Activated naive CD4-positive, alpha-beta T cell (primary cell): ENCODE measurements around the gene HSD11B2.

ENCODE experiments used
- DNase-seq, 4 experiments: peaks; one replicate each; lab custom pipeline; 2025; lab: John Stamatoyannopoulos, UW

HSD11B2 gene

DNA sequence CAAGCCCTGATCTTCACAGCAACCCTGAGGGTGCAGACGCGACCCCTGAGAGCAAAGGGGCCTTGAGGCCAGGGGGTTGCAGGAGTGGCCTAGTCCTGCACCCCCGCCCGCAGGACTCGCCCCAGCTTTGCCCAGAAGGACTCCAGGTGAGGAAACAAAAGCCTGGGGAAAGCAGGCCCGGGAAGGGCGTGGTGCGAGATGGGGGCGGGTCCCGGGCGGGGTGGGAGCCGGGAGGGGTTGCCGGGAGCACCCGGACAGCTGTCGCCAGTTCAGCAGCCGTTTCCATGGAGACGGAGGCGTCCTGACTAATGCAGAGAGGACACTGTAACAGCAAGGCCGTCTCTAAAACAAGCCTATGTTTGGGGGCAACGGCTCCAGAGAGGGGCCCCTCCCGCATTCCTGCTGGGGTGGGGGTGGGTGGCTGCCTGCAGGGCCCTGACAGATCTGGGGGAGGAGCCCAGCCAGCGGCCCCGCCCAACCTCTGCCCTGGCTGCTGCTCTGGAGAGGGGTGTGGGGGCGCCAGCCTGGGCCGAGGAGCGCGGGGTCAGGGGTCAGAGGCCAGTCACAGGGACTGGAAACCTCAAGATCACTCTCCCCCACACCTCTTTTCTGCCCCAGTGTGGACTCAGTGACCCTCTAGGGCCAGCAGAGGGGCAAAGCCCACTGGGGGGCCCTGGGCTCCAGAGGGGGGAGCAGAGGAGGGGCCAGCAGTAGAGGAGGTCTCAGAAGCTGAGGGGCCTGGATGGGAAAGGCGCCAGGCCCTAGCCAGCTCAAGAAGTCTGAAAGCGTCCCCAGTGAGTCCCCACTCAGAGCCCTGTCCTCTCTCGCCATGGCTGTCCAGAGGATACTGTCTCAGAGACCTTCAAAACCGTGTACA lies 34.5 kb upstream of the HSD11B2 start:
- no peak for DNase-seq

DNA sequence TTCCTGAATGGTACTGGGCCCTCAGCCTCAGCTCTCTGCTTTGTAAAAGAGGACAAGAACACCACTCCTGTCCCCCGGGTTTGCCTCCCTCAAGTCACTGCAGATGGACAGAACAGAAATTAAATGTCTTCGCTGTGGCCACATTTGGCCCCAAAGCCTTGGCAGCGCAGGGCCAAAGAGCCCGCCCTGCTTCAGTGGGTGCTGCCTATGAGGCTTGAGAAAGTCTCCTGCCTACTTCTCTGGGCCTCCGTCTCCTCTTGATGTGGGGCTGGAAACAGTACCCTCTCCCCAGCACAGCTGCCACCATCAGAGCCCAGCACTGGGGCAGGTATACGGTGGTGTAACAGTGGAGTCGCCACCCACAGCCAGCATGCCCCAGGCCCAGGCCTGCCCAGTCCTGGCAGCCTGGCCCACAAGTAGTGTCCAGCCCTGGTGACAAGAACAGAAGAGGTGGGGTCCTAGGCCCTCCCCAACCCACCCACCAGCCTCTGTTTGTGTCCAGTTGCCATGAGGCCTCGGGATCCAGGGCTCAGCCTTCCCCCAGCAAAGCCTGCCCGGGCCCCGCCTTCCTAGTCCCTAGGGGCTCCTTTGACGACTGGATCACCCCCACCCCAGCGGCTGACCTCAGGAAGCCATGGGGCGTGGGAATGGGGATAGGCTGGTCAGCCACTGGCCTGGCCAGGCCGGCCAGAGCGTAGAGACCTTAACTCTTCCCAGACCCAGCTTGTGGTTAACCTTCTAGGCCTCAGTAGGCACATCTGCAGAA lies 33.7 kb upstream of the HSD11B2 start:
- no peak for DNase-seq

DNA sequence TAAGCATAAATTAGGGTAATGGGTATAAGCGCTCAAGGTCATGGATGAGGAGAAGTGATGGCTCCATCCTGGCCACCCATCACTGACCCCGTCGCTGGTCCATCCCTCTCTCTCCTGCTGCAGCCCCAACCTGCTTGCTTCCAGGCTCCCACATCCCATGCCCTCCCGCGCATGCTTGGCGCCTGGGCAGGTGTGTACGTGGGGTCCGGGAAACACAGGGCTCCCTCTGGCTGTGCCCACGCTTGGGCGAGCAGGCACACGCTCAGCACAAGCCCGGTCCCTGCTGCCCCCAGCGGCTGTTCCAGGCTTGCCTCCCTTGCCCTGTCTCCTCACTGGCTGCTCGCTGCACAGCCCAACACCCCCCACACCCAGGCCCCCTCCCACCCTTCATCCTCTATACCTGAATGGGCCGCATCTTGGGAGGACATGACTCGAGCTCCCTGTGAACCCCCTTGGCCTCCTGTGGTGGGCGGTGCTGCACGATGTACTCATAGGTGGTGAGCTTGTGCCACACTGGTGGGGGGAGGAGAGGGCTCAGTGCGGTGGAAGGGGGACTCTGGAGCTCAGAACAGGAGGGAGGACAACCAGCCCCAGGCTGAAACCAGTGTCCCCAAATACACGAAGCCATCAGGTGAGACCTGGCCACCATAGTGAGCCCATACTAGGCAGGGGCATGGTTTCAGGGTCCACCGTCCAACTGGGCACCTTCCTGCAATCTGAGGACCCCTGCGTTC lies 32.9 kb upstream of the HSD11B2 start:
- DNase-seq = no peak

DNA sequence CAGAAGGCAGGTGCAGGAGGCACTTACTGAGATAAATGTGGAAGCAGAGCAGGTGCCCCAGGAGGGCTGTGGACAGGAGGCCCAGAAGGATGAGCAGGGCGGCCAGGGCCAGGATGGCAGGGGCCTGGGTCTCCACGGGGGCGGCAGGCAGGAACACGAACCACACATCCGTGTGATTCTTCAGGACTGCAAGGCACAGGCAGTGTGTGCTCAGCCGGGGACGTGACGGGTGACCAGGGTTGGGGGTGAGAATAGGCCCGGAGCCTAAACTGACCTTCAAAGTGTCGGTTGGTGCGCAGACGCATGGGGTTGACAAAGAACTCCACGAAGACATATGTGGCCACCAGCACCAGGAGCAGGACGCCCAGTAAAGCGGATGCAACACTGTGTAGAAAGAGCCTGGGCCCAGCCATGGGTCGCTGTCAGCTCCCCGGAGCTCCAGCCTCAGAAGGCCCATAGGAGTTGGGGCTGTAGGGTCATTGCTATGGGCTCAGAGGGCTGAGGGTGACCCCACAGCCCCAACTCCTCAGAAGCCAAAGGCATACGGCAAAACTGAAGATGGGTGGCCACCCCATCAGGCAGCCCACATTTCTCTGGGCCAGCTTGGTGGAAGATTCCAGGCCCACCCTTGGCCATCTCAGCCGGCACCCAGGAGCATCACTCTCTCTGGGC lies 32.2 kb upstream of the HSD11B2 start:
- no peak for DNase-seq

DNA sequence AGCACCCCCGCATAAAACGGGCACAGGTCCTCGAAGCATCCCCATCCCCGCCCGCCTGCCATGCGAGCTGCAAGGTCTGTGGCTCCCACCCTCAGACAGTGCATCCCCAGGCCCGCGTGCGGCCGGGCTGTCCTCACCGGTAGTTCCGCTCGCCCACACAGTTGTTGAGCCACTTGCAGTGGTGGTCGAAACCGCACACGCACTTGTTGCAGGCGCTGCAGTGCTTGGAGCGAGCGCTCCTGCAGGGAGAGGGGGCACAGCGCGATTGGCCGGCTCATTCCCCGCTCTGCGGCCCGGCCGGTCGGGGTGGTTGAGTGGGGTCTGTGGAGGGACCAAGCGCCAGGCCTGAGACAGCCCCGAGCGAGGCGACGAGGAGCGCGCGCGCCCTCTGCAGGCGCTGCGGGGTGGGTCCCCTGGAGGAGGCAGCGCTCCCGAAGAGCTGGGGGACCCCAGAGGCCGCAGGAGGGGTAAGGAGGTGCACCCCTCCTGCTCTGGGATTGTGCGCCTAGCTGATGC lies 31.6 kb upstream of the HSD11B2 start:
- DNase-seq = peak in 2 of 4 experiments; percentile 16 to 24

DNA sequence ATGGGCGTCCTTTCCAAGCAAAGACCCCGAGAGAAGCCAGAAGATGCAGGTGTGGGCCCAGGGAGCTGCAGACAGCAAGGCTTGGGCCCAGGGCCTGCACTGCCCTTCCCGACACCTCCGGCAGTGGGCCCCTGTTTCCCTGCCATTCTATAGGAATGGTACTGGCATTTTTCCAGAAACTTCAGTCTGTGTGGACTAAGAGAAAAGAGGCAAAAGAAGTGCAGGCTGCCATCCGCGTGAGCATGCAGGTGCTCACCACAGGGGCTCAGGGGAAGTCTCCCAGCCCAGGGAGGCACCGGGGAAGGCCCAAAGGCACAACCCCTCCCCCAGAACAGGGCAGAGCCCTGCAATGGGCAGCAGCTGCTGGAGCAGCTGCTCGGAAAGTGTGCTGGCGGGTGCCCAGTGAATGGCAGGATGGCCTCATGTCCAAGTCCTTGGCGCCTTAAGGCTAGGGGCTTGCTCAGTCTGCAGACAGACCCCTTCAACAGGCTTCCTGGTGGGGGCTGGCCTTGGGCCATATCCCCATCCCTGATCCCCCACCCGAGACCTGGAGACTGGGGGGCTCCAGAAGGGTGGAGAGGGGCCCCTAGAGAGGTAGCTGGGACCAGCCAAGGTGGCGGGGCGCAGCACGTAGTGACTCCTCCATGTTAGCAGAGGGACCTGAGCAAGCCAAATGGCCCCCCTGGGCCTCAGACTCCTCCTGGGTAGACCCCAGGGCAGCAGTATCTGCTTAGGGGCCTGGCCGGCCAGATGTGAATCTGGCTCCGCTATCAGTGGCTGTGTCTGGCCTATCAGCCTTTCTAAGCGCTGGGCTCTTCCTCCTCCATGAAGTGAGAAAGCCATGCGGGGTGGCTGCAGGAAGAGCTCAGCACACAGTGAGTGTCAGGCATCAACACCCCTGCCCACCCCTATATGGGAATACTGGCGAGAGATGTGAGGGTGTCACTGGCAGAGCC lies 30.9 kb upstream of the HSD11B2 start:
- no peak for DNase-seq

DNA sequence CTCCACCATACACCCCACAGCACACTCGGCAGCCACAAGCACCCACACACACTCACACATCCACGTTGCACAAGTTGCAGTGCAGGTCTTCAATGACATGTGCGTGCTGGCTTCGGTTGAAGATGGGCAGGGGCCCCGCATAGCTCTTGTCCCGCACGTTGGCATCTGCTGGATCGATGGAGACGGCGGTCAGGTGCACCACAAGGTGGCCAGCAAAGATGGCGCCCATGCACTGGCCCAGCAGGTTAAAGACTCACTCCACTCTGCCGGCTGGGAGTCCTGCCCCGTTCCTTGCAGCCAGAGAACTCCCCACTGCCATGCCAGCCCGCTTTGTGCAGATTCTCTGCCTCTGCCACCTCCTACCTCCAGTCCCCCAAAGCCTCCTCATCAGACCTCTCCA lies 30.0 kb upstream of the HSD11B2 start:
- DNase-seq = no peak

DNA sequence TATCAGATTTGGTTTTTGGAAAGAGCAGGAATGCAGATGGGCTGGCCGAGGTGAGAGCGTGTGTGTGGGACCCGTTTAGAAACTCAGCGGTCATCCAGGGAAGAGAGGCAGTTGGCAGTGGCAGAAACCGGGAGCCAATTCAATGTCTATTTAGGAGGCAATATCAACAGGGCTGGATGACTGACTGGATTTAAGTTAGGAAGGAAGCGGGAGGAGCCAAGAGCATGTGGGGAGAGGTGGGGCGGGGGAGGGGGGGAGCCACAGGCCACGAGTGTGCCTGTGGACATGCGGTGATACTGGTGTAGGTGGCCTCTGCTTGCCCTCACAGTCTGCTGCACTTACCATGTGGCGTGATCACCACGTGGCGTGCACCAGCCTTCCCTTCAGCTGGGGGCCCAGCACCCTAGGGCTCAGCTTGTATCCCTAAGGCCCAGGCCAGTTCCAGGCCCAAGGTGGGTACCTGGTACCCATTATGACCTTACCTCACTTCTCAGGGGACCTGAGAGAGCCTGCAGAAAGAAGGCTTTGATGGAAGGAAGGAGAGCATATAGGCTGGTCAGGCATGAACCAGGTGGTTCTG lies 26.9 kb upstream of the HSD11B2 start:
- no peak for DNase-seq

DNA sequence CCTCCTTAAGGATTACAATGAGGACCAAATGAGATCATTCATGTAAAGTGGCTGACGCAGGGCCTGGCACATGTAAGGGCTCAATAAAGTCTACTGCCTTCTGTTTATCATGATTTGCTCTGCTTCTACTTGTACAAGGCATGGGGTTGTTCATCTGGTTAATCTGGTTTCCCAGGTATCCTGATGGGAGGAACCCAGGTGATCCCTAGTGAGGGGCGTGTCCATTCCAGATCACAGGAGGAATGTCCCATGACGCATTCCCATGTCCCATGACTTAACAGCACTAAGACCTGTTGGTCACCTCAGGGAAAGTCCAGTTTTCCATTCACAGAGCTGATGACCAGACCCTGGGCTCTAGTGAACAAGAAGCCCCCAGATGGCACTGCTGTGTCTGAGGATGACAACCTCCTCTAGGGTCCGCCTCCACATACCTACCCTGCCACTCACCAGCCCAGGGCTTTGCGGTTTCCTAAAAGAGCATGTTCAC lies 26.1 kb upstream of the HSD11B2 start:
- DNase-seq = no peak

DNA sequence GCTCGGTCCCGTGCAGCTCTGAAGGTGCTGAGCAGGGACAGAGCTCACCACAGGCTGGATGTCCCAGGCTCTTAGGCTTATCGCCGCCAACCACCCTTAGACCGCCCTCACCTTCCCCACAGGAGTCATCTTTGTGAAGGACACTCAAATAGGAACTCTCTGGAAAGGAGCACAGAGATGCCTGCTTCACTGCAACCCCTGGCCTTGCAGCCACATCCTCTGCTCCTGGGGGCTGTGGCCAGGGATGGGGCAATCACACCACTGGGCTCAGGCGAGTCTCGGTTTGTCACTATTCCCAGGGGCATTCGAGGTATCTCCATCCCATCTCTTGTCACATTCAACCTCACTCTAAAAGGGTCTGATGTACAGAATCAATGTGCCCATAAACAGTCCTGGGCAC lies 25.6 kb upstream of the HSD11B2 start:
- DNase-seq = no peak

DNA sequence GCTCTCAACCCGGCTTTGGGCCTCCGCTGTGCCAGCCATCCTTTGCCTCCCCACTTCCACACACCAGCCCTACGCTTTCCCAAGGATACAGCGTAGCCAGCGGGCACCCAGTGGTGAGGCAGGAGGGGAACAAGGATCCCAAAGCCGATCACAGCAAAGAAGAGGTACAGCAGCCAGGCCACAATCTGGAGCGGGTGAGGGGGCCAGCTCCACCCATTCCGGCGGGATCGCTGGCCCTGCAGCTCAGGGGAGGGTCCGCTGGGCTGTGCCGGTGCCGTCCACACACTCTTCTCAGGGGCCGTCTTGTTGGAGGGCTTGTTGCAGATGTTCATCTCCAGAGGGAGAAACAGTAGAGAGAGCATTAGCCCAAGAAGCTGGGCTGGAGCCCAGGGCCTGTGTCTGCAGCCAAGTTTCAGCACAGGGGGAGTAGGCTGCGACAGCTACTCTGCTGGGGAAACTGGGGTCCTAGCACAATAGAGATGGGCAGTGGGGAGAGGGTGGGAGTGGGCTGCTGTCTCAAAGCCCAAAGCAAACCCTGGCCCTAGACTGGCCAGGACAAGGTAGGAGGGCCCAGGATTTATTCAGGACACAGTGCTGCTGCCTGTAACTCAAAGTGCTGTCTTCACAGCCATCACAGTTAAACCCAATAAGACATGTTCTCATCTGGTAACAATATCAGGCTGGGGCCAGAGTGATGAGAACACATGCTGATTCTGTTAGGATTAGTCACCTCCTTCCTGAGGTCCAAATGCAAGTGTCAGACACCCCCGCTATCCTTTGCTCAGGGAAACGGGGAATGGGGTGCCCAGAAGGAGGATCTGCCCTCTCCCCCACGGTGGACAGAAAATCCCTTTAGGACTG lies 24.6 kb upstream of the HSD11B2 start:
- DNase-seq = no peak

DNA sequence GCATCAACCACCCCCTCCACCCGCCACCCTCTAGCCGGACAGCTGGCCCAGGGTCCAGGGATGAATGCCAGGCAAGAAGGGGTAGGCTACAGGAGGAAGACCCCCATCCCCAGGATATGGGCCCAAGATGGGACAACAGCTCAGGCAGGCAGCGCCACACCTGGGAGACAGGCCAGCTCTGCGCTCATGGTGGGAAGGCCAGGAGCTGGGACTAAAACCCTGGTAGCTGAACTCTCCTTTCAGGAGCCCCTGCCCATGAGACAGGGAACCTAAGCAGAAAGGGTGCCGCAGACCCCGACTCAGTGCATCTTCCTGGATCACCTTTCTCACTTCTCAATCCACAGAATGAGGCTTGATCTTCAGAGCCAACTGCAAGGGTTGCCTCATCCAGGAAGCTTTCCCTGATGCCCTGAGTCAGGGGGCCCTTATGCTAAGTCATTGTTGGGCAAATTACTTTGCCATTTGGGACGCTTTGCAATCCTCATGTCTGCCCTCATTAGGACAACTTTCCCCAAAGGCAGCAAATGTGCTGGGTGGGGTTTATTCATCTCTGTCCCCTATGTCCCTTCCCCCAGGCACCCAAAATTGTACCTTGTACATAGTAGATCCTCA lies 23.6 kb upstream of the HSD11B2 start:
- DNase-seq = no peak

DNA sequence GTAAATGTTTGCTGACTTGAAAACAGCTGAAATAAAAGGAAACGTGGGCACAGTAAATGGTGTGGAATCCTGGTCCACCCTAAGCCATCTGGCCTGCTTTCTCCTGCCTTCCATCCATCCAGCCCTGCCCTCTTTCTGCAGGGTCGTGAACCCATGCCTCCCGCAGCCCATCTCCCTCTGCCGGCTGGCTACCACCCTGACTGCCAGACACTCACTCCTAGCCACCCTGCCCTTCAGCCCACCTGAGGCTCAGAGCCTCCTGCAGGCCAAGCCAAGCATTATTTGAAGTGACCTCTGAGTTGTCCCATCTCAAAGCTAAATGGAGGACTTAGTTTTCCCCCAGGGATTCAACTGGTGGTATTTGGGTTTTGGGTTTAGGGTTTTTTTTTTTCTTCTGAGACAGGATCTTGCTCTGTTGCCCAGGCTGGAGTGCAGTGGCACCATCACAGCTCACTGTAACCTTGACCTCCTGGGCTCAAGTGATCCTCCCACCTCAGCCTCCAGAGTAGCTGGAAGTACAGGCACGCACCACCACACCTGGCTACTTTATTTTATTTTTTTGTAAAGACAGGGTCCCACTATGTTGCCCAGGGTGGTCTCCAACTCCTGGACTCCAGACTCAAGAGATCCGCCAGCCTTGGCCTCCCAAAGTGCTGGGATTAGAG lies 23.0 kb upstream of the HSD11B2 start:
- DNase-seq = no peak

DNA sequence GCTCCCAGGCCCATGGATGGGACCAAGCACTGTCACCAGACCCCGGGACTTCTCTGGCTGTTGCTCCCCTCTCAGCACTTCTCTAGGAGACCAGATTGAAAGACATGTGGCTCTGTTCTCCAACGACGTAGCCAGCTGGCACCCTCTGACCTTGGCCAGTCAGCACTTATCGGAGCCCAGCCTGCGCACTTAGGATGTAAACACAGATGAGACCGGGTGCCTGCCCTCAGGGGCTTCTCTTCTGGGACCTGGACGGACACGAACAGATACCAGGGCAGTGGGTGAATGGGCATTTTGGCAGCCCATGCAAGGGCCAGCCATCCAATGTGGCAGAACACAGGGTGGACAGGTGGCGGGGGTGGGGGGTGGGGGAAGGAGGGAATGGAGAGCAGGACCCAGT lies 21.3 kb upstream of the HSD11B2 start:
- no peak for DNase-seq

DNA sequence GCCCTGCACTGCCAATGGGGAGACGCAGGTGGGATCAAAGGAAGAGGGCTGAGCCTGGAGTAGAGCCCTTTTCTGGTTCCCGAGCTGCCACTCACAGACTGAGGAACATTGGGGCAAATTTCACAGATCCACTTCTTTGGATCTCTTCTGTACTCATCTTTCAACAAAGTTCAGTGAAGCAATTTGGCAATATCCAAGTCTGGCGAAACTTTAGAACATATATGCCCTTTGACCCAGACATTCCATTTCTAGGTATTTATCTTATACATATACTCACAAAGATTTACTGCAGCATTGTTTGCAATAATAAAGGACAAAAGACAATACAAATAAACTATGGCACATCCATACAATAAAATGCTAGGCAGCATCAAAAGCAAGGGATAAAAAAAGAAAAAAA lies 19.6 kb upstream of the HSD11B2 start:
- DNase-seq = no peak

DNA sequence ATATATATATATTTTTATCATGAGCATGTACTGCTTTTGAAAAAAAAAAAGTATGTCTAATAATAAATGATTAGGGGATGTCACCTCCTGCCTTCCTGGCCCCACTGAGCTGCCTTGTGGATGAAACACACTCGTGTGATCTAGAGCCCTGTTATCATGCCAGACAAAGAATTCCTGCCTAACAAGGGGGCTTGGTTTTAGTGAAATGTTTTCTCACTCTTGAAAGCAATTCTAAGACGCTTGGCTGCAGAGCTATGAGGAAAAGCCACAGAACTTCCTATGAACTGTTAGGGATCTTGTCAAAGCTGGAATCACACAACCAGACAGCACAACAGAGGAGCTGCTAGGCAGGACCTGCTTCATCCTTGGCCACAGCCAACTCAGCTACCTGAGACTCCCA lies 18.6 kb upstream of the HSD11B2 start:
- DNase-seq = no peak

DNA sequence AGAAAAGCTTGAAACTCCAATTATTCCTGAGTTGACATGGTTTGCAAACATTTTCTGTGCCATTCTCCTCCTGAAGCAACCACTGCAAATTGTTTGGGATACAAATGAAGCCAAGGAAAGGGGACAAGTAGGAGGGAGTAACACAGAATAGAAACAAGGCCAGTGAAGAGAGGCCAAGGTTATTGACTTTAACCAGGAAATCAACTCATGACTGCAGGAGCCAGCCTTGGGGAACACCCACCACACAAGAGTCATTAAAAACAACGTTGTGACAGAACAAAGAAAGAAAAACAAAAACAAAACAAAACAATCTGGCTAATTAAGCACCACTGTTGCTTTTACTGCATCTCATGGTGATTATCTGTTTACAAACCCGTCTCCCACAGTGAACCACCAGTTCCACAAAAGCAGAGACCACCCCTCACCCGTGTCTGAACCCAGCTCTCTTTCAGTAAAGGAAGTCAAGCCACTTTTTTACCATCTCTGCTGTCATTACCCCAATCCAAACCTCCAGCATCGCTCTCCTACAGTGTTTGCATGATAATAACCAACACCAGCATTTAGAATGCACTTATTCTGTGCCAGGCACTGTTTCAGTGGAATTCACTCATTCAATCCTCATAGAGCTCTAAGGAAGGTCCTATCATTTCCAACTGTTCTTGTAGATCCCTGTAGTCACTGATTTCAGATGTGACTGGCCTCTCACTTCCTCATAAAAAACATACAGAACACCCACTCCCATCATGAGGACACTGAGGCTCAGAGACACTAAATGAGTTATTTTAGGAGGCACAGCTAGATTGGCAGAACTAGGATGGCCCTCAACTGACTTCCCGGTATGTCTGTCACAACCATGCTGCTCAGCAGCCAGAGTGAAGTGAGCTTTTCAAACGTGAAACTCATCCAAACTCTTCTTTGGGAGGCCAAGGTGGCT lies 16.7 kb upstream of the HSD11B2 start:
- DNase-seq = no peak
